ENCODE measurements around the gene PLTP.

GRCh38 chr20:45948261-45948733 is 36.3 kb upstream of the PLTP start:
- TF ChIP-seq CTCF (IDR thresholded peaks at IDR 0.05; ENCODE audit: insufficient read depth, low read depth, low read length) (no peak), EZH2 (IDR thresholded peaks at IDR 0.05; ENCODE audit: insufficient read depth, low read length) (no peak)

Data from astrocyte (in vitro differentiated cells and primary cell).